H9 (cell line): ENCODE data around the gene TOGARAM1. TPM values are rescaled to one million over a fixed set of nuclear protein-coding genes. Genes with fewer than 3 reads are reported as not detected.

Experiments
- DNase-seq: peaks from one replicate; pipeline ENCODE4 v3.0.0-alpha.2; 2017
- H2AFZ ChIP-seq: one replicate; pipeline ENCODE4 v1.6.1; 2013; ENCODE audit warnings: mild to moderate bottlenecking, low read length, control low read depth, moderate library complexity
- H2AK5ac ChIP-seq: 2 replicates; pipeline ENCODE4 v1.6.1; 2013; ENCODE audit warnings: low read length, control low read depth, mixed read lengths; ENCODE audit not compliant: insufficient read length
- H2BK120ac ChIP-seq: one replicate; pipeline ENCODE4 v1.6.1; 2013; ENCODE audit warnings: low read depth, mild to moderate bottlenecking, low read length, control low read depth, inconsistent platforms; ENCODE audit not compliant: poor library complexity, severe bottlenecking
- H2BK12ac ChIP-seq: 2 replicates; pipeline ENCODE4 v1.6.1; 2013; ENCODE audit warnings: low read length, control low read depth, mixed read lengths, low read depth; ENCODE audit not compliant: insufficient read length
- H2BK15ac ChIP-seq: 2 replicates; pipeline ENCODE4 v1.6.1; 2013; ENCODE audit warnings: low read depth, low read length, control low read depth
- H2BK20ac ChIP-seq: one replicate; pipeline ENCODE4 v1.6.1; 2013; ENCODE audit warnings: low read depth, mild to moderate bottlenecking, low read length, control low read depth, inconsistent platforms; ENCODE audit not compliant: poor library complexity, severe bottlenecking
- H2BK5ac ChIP-seq: 2 replicates; pipeline ENCODE4 v1.6.1; 2013; ENCODE audit warnings: low read length, control low read depth, mixed read lengths; ENCODE audit not compliant: insufficient read length
- H3K14ac ChIP-seq: 2 replicates; pipeline ENCODE4 v1.6.1; 2013; ENCODE audit warnings: low read length, control low read depth; ENCODE audit not compliant: insufficient read depth
- H3K18ac ChIP-seq: 2 replicates; pipeline ENCODE4 v1.6.1; 2013; ENCODE audit warnings: low read depth, mild to moderate bottlenecking, mixed read lengths, low read length, control low read depth; ENCODE audit not compliant: insufficient read length
- H3K23ac ChIP-seq: 2 replicates; pipeline ENCODE4 v1.6.1; 2013; ENCODE audit warnings: low read length, control low read depth, mixed read lengths, low read depth; ENCODE audit not compliant: insufficient read length
- H3K23me2 ChIP-seq: 2 replicates; pipeline ENCODE4 v1.6.1; 2013; ENCODE audit warnings: low read depth, mild to moderate bottlenecking, mixed read lengths, low read length, control low read depth; ENCODE audit not compliant: insufficient read length, poor library complexity, severe bottlenecking
- H3K27ac ChIP-seq: 2 replicates; pipeline ENCODE4 v1.5.1; 2013; ENCODE audit warnings: low read length, control low read depth, mixed read lengths, low read depth; ENCODE audit not compliant: insufficient read length
- H3K27me3 ChIP-seq: 2 replicates; pipeline ENCODE4 v1.6.1; 2013; ENCODE audit warnings: low read length, control low read depth, inconsistent platforms; ENCODE audit not compliant: insufficient read depth
- H3K4ac ChIP-seq: 2 replicates; pipeline ENCODE4 v1.6.1; 2013; ENCODE audit warnings: low read depth, mild to moderate bottlenecking, control low read depth, inconsistent platforms, low read length, moderate library complexity
- H3K4me1 ChIP-seq: 2 replicates; pipeline ENCODE4 v1.6.1; 2013; ENCODE audit warnings: low read length, control low read depth, inconsistent platforms; ENCODE audit not compliant: insufficient read depth
- H3K4me2 ChIP-seq: 2 replicates; pipeline ENCODE4 v1.6.1; 2013; ENCODE audit warnings: low read length, control low read depth, mixed read lengths; ENCODE audit not compliant: insufficient read length, insufficient read depth
- H3K56ac ChIP-seq: 2 replicates; pipeline ENCODE4 v1.6.1; 2013; ENCODE audit warnings: low read depth, mild to moderate bottlenecking, mixed read lengths, low read length, control low read depth; ENCODE audit not compliant: insufficient read length
- H3K79me1 ChIP-seq: 2 replicates; pipeline ENCODE4 v1.6.1; 2013; ENCODE audit warnings: low read depth, mild to moderate bottlenecking, moderate library complexity, low read length, control low read depth, inconsistent platforms; ENCODE audit not compliant: insufficient read depth, poor library complexity, severe bottlenecking
- H3K79me2 ChIP-seq: 2 replicates; pipeline ENCODE4 v1.6.1; 2013; ENCODE audit warnings: low read length, control low read depth, inconsistent platforms; ENCODE audit not compliant: insufficient read depth
- H3K9ac ChIP-seq: 2 replicates; pipeline ENCODE4 v1.6.1; 2013; ENCODE audit warnings: low read length, control low read depth, mixed read lengths; ENCODE audit not compliant: insufficient read length; ENCODE audit errors: extremely low read depth
- H3K9me3 ChIP-seq: one replicate; pipeline ENCODE4 v1.6.1; 2013; ENCODE audit warnings: low read depth, low read length, inconsistent platforms; ENCODE audit not compliant: control insufficient read depth
- H3T11ph ChIP-seq: one replicate; pipeline ENCODE4 v1.6.1; 2013; ENCODE audit warnings: mild to moderate bottlenecking, low read length, control low read depth, inconsistent platforms
- H4K20me1 ChIP-seq: one replicate; pipeline ENCODE4 v1.6.1; 2013; ENCODE audit not compliant: control insufficient read depth, insufficient read length, insufficient read depth
- H4K5ac ChIP-seq: 2 replicates; pipeline ENCODE4 v1.6.1; 2013; ENCODE audit warnings: low read depth, mild to moderate bottlenecking, mixed read lengths, low read length, control low read depth; ENCODE audit not compliant: insufficient read length
- H4K8ac ChIP-seq: replicated peaks from 2 replicates; pipeline ENCODE4 v1.6.1; 2013; ENCODE audit warnings: low read length, control low read depth, mixed read lengths, low read depth; ENCODE audit not compliant: insufficient read length
- H4K91ac ChIP-seq: 2 replicates; pipeline ENCODE4 v1.6.1; 2013; ENCODE audit warnings: low read depth, mild to moderate bottlenecking, moderate library complexity, mixed read lengths, low read length, control low read depth; ENCODE audit not compliant: insufficient read length
- H3K27ac Mint-ChIP-seq, 3 experiments: 2 replicates in 2 of 3; 3 replicates in 1 of 3; pipeline ENCODE4 v1.8.0; 2020 to 2021; ENCODE audit warnings: mixed read lengths in 3 of 3, mild to moderate bottlenecking in 1 of 3, moderate library complexity in 1 of 3
- H3K27me3 Mint-ChIP-seq: 2 replicates; pipeline ENCODE4 v1.8.0; 2021; ENCODE audit warnings: low read depth, mild to moderate bottlenecking, moderate library complexity, mixed read lengths
- H3K36me3 Mint-ChIP-seq, 3 experiments: 2 replicates in 2 of 3; 3 replicates in 1 of 3; pipeline ENCODE4 v1.8.0; 2020 to 2021; ENCODE audit warnings: low read depth in 3 of 3, mixed read lengths in 3 of 3; ENCODE audit not compliant: insufficient read depth in 1 of 3
- H3K4me1 Mint-ChIP-seq, 2 experiments: 2 replicates each; pipeline ENCODE4 v1.8.0; 2020; ENCODE audit warnings: mixed read lengths in 2 of 2
- H3K4me3 Mint-ChIP-seq, 2 experiments: 2 replicates in 1 of 2; 3 replicates in 1 of 2; pipeline ENCODE4 v1.8.0; 2020 to 2021; ENCODE audit warnings: mild to moderate bottlenecking in 2 of 2, mixed read lengths in 2 of 2, moderate library complexity in 1 of 2
- H3K9me3 Mint-ChIP-seq, 2 experiments: 2 replicates in 1 of 2; 3 replicates in 1 of 2; pipeline ENCODE4 v1.8.0; 2020; ENCODE audit warnings: mild to moderate bottlenecking in 2 of 2, mixed read lengths in 2 of 2, moderate library complexity in 1 of 2
- CTCF ChIP-seq: fragments of 200-600 bp; sonication (generic); conservative IDR thresholded peaks from 3 replicates; pipeline ENCODE4 v1.8.0; 2021; ENCODE audit warnings: antibody characterized with exemption, mild to moderate bottlenecking
- WGBS: extraction: QIAGEN DNeasy Blood & Tissue Kit; methylation state at CpG from one replicate; pipeline ENCODE4 v1.1.7; 2013; ENCODE audit warnings: missing lambda C conversion rate, low lambda C conversion rate, mixed read lengths; ENCODE audit not compliant: insufficient read length; ENCODE audit errors: extremely low coverage; 5-methylcytosine and 5-hydroxymethylcytosine counted together
- total RNA-seq: library from RNA; stranded (reverse); gene quantifications from 2 replicates; pipeline ENCODE4 v1.2.1, GENCODE V29; 2021

The TOGARAM1 gene
- total RNA-seq, 1 experiment from 2014 or later: 11.4 TPM

DNA sequence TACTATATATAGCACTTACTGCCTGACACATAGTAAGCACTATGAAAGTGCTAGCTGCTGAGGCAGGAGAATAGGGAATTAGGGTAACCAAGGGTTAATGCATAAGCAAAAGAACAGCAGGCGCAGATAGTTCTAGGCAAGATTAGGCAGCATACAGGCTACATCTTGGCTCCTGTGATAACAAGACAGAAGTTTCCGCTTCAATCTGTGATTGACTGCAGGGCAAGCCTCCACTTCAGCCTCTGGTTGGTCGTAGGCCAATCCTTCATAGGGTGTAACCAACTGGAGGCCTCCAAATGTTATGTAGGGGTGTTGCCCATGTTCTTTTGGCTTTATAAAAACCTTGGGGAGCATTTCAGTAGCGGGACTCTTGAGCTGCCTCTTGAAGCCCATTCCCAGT lies 47.1 kb upstream of the TOGARAM1 start:
- no peaks in the 10 kb centered on the region for H3K4me1 ChIP-seq
- Mint-ChIP-seq H3K4me3 (no peak overlapping the region), H3K27me3 (no peaks in the 10 kb centered on the region), H3K4me1 (peaks cover 22% of the 10 kb centered on the region in 2 experiments), H3K36me3 (0 out of 7 replicates have a peak, but pooled peaks cover 0 to 3% (median 0%) of the 10 kb centered on the region in 3 experiments), H3K9me3 (peaks cover 0 to 4% of the 10 kb centered on the region in 2 experiments; a peak in 2 of 5 replicates), H3K27ac (peak overlapping the region in 1 of 3 experiments; percentile 82; a peak in 1 of 7 replicates)
- no peak overlapping the region for H3K56ac ChIP-seq
- H2BK12ac ChIP-seq: no peak overlapping the region
- DNase-seq: peak; percentile 42
- H3K4me2 ChIP-seq: no peak overlapping the region
- H4K20me1 ChIP-seq: no peaks in the 10 kb centered on the region
- no peak overlapping the region for H3K4ac ChIP-seq
- no peak overlapping the region for H4K5ac ChIP-seq
- H3K9ac ChIP-seq: no peak overlapping the region
- H3K79me1 ChIP-seq: no peaks in the 10 kb centered on the region
- no peak overlapping the region for H3K14ac ChIP-seq
- no peak overlapping the region for H2BK20ac ChIP-seq
- TF ChIP-seq CTCF: no peak
- H4K91ac ChIP-seq: no peak overlapping the region
- H3K79me2 ChIP-seq: no peaks in the 10 kb centered on the region
- H3K23ac ChIP-seq: no peak overlapping the region
- no peak overlapping the region for H4K8ac ChIP-seq
- no peak overlapping the region for H3K27ac ChIP-seq
- no peak overlapping the region for H2BK5ac ChIP-seq
- H3K18ac ChIP-seq: no peak overlapping the region
- H3K9me3 ChIP-seq: no peaks in the 10 kb centered on the region
- H3T11ph ChIP-seq: no peak overlapping the region
- H2BK15ac ChIP-seq: no peak overlapping the region
- no peak overlapping the region for H2AFZ ChIP-seq
- no peak overlapping the region for H2AK5ac ChIP-seq
- no peaks in the 10 kb centered on the region for H3K27me3 ChIP-seq
- no peaks in the 10 kb centered on the region for H3K23me2 ChIP-seq
- whole genome bisulfite sequencing: no CpG with 5 or more reads among the region's 4 CpGs
- H2BK120ac ChIP-seq: no peak overlapping the region
